Neural progenitor cell (in vitro differentiated cells): Measurements from ENCODE around the gene ARFGAP1. TPM values are rescaled to one million over a fixed set of nuclear protein-coding genes. Genes with fewer than 3 reads are reported as not detected.

ENCODE experiments used
- DNase-seq: peaks from one replicate; pipeline ENCODE4 v3.0.0-alpha.2; 2016; ENCODE audit warnings: low spot score
- H2AFZ ChIP-seq: fragments of 200-600 bp; sonication (generic); replicated peaks from 2 replicates; pipeline ENCODE4 v1.6.1; 2016; ENCODE audit warnings: antibody characterized with exemption
- H3F3A ChIP-seq: fragments of 200-600 bp; sonication (generic); 2 replicates; pipeline ENCODE4 v1.6.1; 2016; ENCODE audit warnings: antibody characterized with exemption, low read depth
- H3K27ac ChIP-seq: fragments of 200-600 bp; sonication (generic); 2 replicates; pipeline ENCODE4 v1.5.1; 2016; ENCODE audit warnings: mild to moderate bottlenecking
- H3K27me3 ChIP-seq: fragments of 200-600 bp; sonication (generic); 2 replicates; pipeline ENCODE4 v1.6.1; 2016; ENCODE audit warnings: mild to moderate bottlenecking, moderate library complexity
- H3K36me3 ChIP-seq: fragments of 200-600 bp; sonication (generic); 2 replicates; pipeline ENCODE4 v1.5.1; 2016
- H3K4me1 ChIP-seq: fragments of 200-600 bp; sonication (generic); 2 replicates; pipeline ENCODE4 v1.6.1; 2016; ENCODE audit warnings: mixed run types
- H3K4me2 ChIP-seq: fragments of 200-600 bp; sonication (generic); 2 replicates; pipeline ENCODE4 v1.6.1; 2016
- H3K4me3 ChIP-seq: fragments of 200-600 bp; sonication (generic); 2 replicates; pipeline ENCODE4 v1.5.1; 2016
- H3K79me2 ChIP-seq: fragments of 200-600 bp; sonication (generic); 2 replicates; pipeline ENCODE4 v1.6.1; 2016; ENCODE audit warnings: low read depth
- H3K9ac ChIP-seq: fragments of 200-600 bp; sonication (generic); 2 replicates; pipeline ENCODE4 v1.6.1; 2016
- H3K9me3 ChIP-seq: fragments of 200-600 bp; sonication (generic); 2 replicates; pipeline ENCODE4 v1.5.1; 2016; ENCODE audit warnings: low read depth
- H4K20me1 ChIP-seq: fragments of 200-600 bp; sonication (generic); 2 replicates; pipeline ENCODE4 v1.6.1; 2016; ENCODE audit warnings: low read depth
- H3K27ac Mint-ChIP-seq: 3 replicates; pipeline ENCODE4 v1.8.0; 2021; ENCODE audit warnings: mixed read lengths
- H3K27me3 Mint-ChIP-seq: 2 replicates; pipeline ENCODE4 v1.8.0; 2022; ENCODE audit warnings: low read depth, mild to moderate bottlenecking, inconsistent platforms, moderate library complexity, mixed read lengths; ENCODE audit not compliant: insufficient read depth
- H3K36me3 Mint-ChIP-seq: 3 replicates; pipeline ENCODE4 v1.8.0; 2021; ENCODE audit warnings: mixed read lengths
- H3K4me1 Mint-ChIP-seq: 3 replicates; pipeline ENCODE4 v1.8.0; 2021; ENCODE audit warnings: mixed read lengths
- H3K4me3 Mint-ChIP-seq: 3 replicates; pipeline ENCODE4 v1.8.0; 2021; ENCODE audit warnings: mild to moderate bottlenecking, moderate library complexity, mixed read lengths
- H3K9me3 Mint-ChIP-seq: 3 replicates; pipeline ENCODE4 v1.8.0; 2020; ENCODE audit warnings: mixed read lengths
- EZH2 ChIP-seq: fragments of 200-600 bp; sonication (generic); IDR thresholded peaks from 2 replicates; pipeline ENCODE4 v1.6.1; 2017; ENCODE audit warnings: antibody characterized with exemption, mild to moderate bottlenecking, moderate library complexity
- EZH2phosphoT487 ChIP-seq: fragments of 200-600 bp; sonication (generic); IDR thresholded peaks from 2 replicates; pipeline ENCODE4 v1.6.1; 2017; ENCODE audit warnings: antibody characterized with exemption
- total RNA-seq: library from RNA; depleted of rRNA; stranded (reverse); fragments of >200 nt; gene quantifications from 2 replicates; pipeline ENCODE4 v1.2.3, GENCODE V29; 2015; ENCODE audit warnings: low replicate concordance
- TF ChIP-seq, protein P1 (sequence below): fragments of 200-600 bp; sonication (generic); IDR thresholded peaks from 2 replicates; pipeline ENCODE4 v1.5.1; 2017; ENCODE audit warnings: antibody characterized with exemption, mild to moderate bottlenecking

The ARFGAP1 gene
- total RNA-seq, 1 donor from 2014 or later: 43.7 TPM

DNA sequence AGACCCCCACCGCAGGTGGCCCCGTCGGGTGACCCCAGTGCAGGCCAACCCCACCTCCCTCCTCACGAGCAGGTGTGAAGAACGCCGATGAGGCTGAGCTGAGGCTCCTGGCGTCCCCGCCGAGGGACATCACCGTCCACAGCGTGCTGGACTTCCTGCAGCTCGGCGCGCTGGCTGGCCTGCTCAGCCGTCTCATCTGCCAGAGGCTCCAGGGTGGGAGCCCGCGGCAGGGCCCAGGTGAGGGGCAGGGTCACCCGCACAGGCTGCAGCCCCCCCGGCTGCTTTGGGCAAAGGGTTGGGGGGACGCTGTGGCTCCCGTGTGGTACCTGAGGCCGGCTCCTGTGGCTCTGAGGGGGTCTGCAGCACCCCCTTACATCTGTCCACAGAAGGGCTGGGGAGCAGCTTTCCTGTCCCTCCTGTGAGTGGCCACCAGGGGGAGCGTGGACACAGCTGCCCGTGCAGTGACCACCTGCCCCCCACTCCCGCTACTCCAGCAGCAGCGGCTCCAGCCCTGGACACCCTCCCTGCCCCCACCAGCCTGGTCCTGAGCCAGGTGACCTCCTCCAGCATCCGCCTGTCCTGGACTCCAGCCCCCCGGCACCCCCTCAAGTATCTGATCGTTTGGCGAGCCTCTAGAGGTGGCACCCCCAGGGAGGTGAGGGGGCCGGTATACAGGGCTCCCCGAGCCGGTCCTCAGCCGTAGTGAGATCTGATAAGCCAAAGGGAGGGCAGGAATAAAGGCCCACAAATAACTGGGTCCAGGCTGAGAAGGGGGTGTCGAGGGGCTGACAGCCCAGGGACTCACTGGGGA is 36.9 kb downstream of the ARFGAP1 start:
- H3K4me3 Mint-ChIP-seq: no peak overlapping the region
- H3K27ac Mint-ChIP-seq: no peak overlapping the region
- H3K79me2 ChIP-seq: no peaks in the 10 kb centered on the region
- peak; percentile 84 for DNase-seq
- H3K4me1 ChIP-seq: peaks cover 3% of the 10 kb centered on the region
- peaks cover 4% of the 10 kb centered on the region for H4K20me1 ChIP-seq
- H3K36me3 ChIP-seq: no peaks in the 10 kb centered on the region
- no peaks in the 10 kb centered on the region for H3K36me3 Mint-ChIP-seq
- TF ChIP-seq, protein P1, sequence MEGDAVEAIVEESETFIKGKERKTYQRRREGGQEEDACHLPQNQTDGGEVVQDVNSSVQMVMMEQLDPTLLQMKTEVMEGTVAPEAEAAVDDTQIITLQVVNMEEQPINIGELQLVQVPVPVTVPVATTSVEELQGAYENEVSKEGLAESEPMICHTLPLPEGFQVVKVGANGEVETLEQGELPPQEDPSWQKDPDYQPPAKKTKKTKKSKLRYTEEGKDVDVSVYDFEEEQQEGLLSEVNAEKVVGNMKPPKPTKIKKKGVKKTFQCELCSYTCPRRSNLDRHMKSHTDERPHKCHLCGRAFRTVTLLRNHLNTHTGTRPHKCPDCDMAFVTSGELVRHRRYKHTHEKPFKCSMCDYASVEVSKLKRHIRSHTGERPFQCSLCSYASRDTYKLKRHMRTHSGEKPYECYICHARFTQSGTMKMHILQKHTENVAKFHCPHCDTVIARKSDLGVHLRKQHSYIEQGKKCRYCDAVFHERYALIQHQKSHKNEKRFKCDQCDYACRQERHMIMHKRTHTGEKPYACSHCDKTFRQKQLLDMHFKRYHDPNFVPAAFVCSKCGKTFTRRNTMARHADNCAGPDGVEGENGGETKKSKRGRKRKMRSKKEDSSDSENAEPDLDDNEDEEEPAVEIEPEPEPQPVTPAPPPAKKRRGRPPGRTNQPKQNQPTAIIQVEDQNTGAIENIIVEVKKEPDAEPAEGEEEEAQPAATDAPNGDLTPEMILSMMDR: peak; percentile 89
- TF ChIP-seq EZH2phosphoT487: no peak
- H3K4me2 ChIP-seq: no peak overlapping the region
- H3K27me3 ChIP-seq: no peaks in the 10 kb centered on the region
- no peak overlapping the region for H3K27ac ChIP-seq
- peaks cover 12% of the 10 kb centered on the region for H3K4me1 Mint-ChIP-seq
- H3K4me3 ChIP-seq: no peak overlapping the region
- peaks cover 6% of the 10 kb centered on the region for H3K27me3 Mint-ChIP-seq
- no peaks in the 10 kb centered on the region for H3F3A ChIP-seq
- no peak overlapping the region for H3K9ac ChIP-seq
- H2AFZ ChIP-seq: no peak overlapping the region
- no peaks in the 10 kb centered on the region for H3K9me3 Mint-ChIP-seq
- no peaks in the 10 kb centered on the region for H3K9me3 ChIP-seq

DNA sequence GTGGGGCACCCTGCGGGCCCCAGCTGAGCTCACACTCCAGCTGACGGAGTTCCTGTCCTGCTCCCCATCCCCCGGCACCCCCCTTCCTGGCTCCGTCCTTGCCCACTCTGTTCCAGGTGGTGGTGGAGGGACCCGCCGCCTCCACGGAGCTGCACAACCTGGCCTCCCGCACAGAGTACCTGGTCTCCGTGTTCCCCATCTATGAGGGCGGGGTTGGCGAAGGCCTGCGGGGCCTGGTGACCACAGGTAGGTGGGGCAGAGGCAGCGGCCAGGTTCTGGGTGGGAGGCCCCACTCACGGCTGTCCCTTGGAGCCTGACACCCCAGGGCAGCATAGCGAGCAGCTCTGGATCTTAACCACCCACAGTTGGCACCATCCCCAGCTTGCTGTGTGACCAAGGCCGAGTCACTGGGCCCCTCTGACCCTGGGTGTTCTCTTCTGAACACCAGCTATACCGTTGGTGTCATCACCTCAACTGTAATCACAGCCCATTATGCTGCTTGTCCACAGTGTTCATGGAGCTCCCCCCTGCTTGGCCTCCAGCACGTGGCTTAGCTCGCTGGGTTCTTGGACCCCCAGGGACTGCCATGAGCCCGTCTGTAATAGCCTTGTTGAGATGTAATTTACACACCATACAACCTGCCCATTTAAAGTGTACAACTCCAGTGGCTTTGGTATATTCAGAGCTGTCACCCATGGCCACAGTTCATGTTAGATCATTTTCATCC is 37.8 kb downstream of the ARFGAP1 start:
- no peak overlapping the region for H3K9ac ChIP-seq
- TF ChIP-seq EZH2 (no peak), EZH2phosphoT487 (no peak)
- TF ChIP-seq, protein P1: no peak
- H3K36me3 Mint-ChIP-seq: no peaks in the 10 kb centered on the region
- H3K4me3 ChIP-seq: no peak overlapping the region
- peaks cover 9% of the 10 kb centered on the region for H3K4me1 Mint-ChIP-seq
- peaks cover 3% of the 10 kb centered on the region for H3K4me1 ChIP-seq
- H3K9me3 Mint-ChIP-seq: no peaks in the 10 kb centered on the region
- H3K27ac Mint-ChIP-seq: peak overlapping the region; percentile 61
- H3K27me3 Mint-ChIP-seq: peaks cover 2% of the 10 kb centered on the region
- H3K27ac ChIP-seq: no peak overlapping the region
- peak overlapping the region; percentile 46 for H3K4me3 Mint-ChIP-seq
- H3K79me2 ChIP-seq: no peaks in the 10 kb centered on the region
- DNase-seq: no peak
- H3K27me3 ChIP-seq: no peaks in the 10 kb centered on the region
- H3K9me3 ChIP-seq: no peaks in the 10 kb centered on the region
- no peak overlapping the region for H3K4me2 ChIP-seq
- peaks cover 4% of the 10 kb centered on the region for H4K20me1 ChIP-seq
- H2AFZ ChIP-seq: no peak overlapping the region
- H3F3A ChIP-seq: no peaks in the 10 kb centered on the region
- H3K36me3 ChIP-seq: no peaks in the 10 kb centered on the region

DNA sequence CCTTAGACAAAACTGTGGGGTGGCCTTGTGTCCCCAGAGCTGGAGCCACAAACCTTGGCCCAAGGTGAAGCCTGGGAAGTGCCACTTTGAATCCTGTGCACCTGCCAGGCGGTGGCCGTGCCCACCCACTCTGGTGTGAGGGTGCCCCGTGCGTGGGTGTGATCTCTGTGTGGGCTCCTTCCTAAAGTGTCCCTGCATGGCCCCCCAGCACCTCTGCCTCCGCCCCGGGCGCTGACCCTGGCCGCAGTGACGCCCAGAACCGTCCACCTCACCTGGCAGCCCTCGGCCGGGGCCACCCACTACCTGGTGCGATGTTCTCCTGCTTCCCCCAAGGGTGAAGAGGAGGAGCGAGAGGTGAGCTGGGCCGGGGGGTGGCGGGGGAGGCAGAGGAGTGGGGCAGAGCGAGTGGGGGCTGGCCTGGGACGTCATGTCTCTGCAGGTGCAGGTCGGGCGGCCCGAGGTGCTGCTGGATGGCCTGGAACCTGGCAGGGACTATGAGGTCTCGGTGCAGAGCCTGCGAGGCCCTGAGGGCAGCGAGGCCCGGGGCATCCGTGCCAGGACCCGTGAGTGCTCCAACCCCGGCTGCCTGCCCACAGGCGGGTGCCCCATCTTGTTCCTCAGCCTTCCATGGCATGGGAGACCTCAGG is 38.7 kb downstream of the ARFGAP1 start:
- no peak overlapping the region for H3K27ac Mint-ChIP-seq
- H3K36me3 Mint-ChIP-seq: no peaks in the 10 kb centered on the region
- Histone ChIP-seq H4K20me1 (peaks cover 4% of the 10 kb centered on the region), H3K4me2 (no peak overlapping the region), H3F3A (no peaks in the 10 kb centered on the region), H3K9me3 (no peaks in the 10 kb centered on the region), H3K4me3 (no peak overlapping the region), H3K36me3 (no peaks in the 10 kb centered on the region), H3K4me1 (peaks cover 3% of the 10 kb centered on the region), H3K27ac (no peak overlapping the region), H3K79me2 (no peaks in the 10 kb centered on the region), H3K27me3 (no peaks in the 10 kb centered on the region), H2AFZ (no peak overlapping the region), H3K9ac (no peak overlapping the region)
- H3K27me3 Mint-ChIP-seq: peaks cover 2% of the 10 kb centered on the region
- H3K4me1 Mint-ChIP-seq: peaks cover 14% of the 10 kb centered on the region
- H3K4me3 Mint-ChIP-seq: no peak overlapping the region
- DNase-seq: no peak
- H3K9me3 Mint-ChIP-seq: no peaks in the 10 kb centered on the region
- TF ChIP-seq EZH2phosphoT487 (no peak), EZH2 (no peak)
- TF ChIP-seq, protein P1: no peak
